WTC11 (cell line): Measurements from ENCODE around the gene SUZ12. TPM values are rescaled to one million over a fixed set of nuclear protein-coding genes. Genes with fewer than 3 reads are reported as not detected.
"Not testable (repeated sequence)": the region's sequence is repeated elsewhere in the genome, so short reads cannot be mapped to it uniquely, and the experiment has no call there.

Experiments
- ATAC-seq: fragments of 200-7000 bp; cut with Tn5 transposase; 2 replicates; pipeline ENCODE4 v1.10.0; 2021; ENCODE audit warnings: mild to moderate bottlenecking, moderate library complexity
- Bru-seq: library from RNA; stranded (reverse); fragments of 400-500 nt; gene quantifications from one replicate; lab custom pipeline; 2021; lab: Mats Ljungman, UMichigan
- CTCF ChIA-PET: fragments of 300-600 bp; sonication (Branson Sonifier 250); formaldehyde crosslinking; loops from one replicate; lab custom pipeline; 2021; ENCODE audit warnings: antibody characterized with exemption; lab: Charles Lee
- POLR2A ChIA-PET: fragments of 350-600 bp; sonication (Branson Sonifier 250); formaldehyde crosslinking; loops from one replicate; lab custom pipeline; 2021; ENCODE audit warnings: antibody characterized with exemption; lab: Charles Lee
- DNase-seq: peaks from one replicate; pipeline ENCODE4 v3.0.0; 2021; ENCODE audit warnings: low spot score
- H3K27ac Mint-ChIP-seq: 2 replicates; pipeline ENCODE4 v1.8.0; 2021; ENCODE audit warnings: mixed read lengths
- H3K27me3 Mint-ChIP-seq: 2 replicates; pipeline ENCODE4 v1.8.0; 2021; ENCODE audit warnings: low read depth, mild to moderate bottlenecking, moderate library complexity, mixed read lengths
- H3K36me3 Mint-ChIP-seq: 2 replicates; pipeline ENCODE4 v1.8.0; 2021; ENCODE audit warnings: mixed read lengths
- H3K4me1 Mint-ChIP-seq: 2 replicates; pipeline ENCODE4 v1.8.0; 2022; ENCODE audit warnings: mixed read lengths
- H3K4me3 Mint-ChIP-seq: 2 replicates; pipeline ENCODE4 v1.8.0; 2021; ENCODE audit warnings: mild to moderate bottlenecking, moderate library complexity, mixed read lengths
- H3K9me3 Mint-ChIP-seq: 2 replicates; pipeline ENCODE4 v1.8.0; 2021; ENCODE audit warnings: mixed read lengths
- ATF2 ChIP-seq: sonication (generic); formaldehyde crosslinking; IDR thresholded peaks from 2 replicates; pipeline ENCODE4 v1.8.1; 2022; ENCODE audit warnings: low read depth, missing genetic modification reagents, borderline replicate concordance
- ATF6 ChIP-seq: sonication (generic); formaldehyde crosslinking; IDR thresholded peaks from 2 replicates; pipeline ENCODE4 v1.8.1; 2023; ENCODE audit warnings: mild to moderate bottlenecking, missing genetic modification reagents
- E2F5 ChIP-seq: sonication (generic); formaldehyde crosslinking; IDR thresholded peaks from 2 replicates; pipeline ENCODE4 v1.8.1; 2022; ENCODE audit warnings: mild to moderate bottlenecking, moderate library complexity, missing genetic modification reagents
- ETV6 ChIP-seq: sonication (generic); formaldehyde crosslinking; IDR thresholded peaks from 2 replicates; pipeline ENCODE4 v1.8.1; 2022; ENCODE audit warnings: mild to moderate bottlenecking, missing genetic modification reagents
- IRF1 ChIP-seq: sonication (generic); formaldehyde crosslinking; IDR thresholded peaks from 2 replicates; pipeline ENCODE4 v1.8.0; 2023; ENCODE audit warnings: missing genetic modification reagents
- IRF2 ChIP-seq: sonication (generic); formaldehyde crosslinking; IDR thresholded peaks from 2 replicates; pipeline ENCODE4 v1.8.0; 2022; ENCODE audit warnings: low read depth, missing genetic modification reagents, borderline replicate concordance
- MXD4 ChIP-seq: fragments of 250-450 bp; sonication (Bioruptor Pico); IDR thresholded peaks from 2 replicates; pipeline ENCODE4 v1.8.0; 2021; ENCODE audit warnings: mild to moderate bottlenecking, moderate library complexity, borderline replicate concordance
- NFE2L1 ChIP-seq: sonication (generic); formaldehyde crosslinking; IDR thresholded peaks from 2 replicates; pipeline ENCODE4 v1.8.1; 2023; ENCODE audit warnings: missing genetic modification reagents
- NFYB ChIP-seq: sonication (generic); formaldehyde crosslinking; conservative IDR thresholded peaks from 2 replicates; pipeline ENCODE4 v1.8.0; 2022; ENCODE audit warnings: low read depth, missing genetic modification reagents
- OVOL2 ChIP-seq: fragments of 250-450 bp; sonication (Bioruptor Pico); IDR thresholded peaks from 2 replicates; pipeline ENCODE4 v1.9.0; 2021; ENCODE audit warnings: mild to moderate bottlenecking, borderline replicate concordance
- PRDM15 ChIP-seq: sonication (generic); formaldehyde crosslinking; IDR thresholded peaks from 2 replicates; pipeline ENCODE4 v1.8.0; 2022; ENCODE audit warnings: missing genetic modification reagents
- PRRX2 ChIP-seq: fragments of 250-450 bp; sonication (Bioruptor Pico); IDR thresholded peaks from 2 replicates; pipeline ENCODE4 v1.8.0; 2021; ENCODE audit warnings: mild to moderate bottlenecking
- SMAD4 ChIP-seq: sonication (generic); formaldehyde crosslinking; IDR thresholded peaks from 2 replicates; pipeline ENCODE4 v1.8.0; 2022; ENCODE audit warnings: mild to moderate bottlenecking, missing genetic modification reagents
- SP1 ChIP-seq: sonication (generic); formaldehyde crosslinking; conservative IDR thresholded peaks from 2 replicates; pipeline ENCODE4 v1.8.1; 2022; ENCODE audit warnings: missing genetic modification reagents
- TEAD1 ChIP-seq: sonication (generic); formaldehyde crosslinking; IDR thresholded peaks from 2 replicates; pipeline ENCODE4 v1.8.0; 2022; ENCODE audit warnings: mild to moderate bottlenecking, missing genetic modification reagents
- USF2 ChIP-seq: sonication (generic); formaldehyde crosslinking; IDR thresholded peaks from 2 replicates; pipeline ENCODE4 v1.8.1; 2023; ENCODE audit warnings: mild to moderate bottlenecking, missing genetic modification reagents, moderate library complexity
- ZBTB21 ChIP-seq: sonication (generic); formaldehyde crosslinking; IDR thresholded peaks from 2 replicates; pipeline ENCODE4 v1.8.1; 2023; ENCODE audit warnings: mild to moderate bottlenecking, missing genetic modification reagents, borderline replicate concordance
- ZNF121 ChIP-seq: sonication (generic); formaldehyde crosslinking; IDR thresholded peaks from 2 replicates; pipeline ENCODE4 v1.8.0; 2023; ENCODE audit warnings: missing genetic modification reagents
- ZNF317 ChIP-seq: sonication (generic); formaldehyde crosslinking; IDR thresholded peaks from 2 replicates; pipeline ENCODE4 v1.8.1; 2023; ENCODE audit warnings: low read depth, mild to moderate bottlenecking, moderate library complexity, missing genetic modification reagents, borderline replicate concordance
- ZNF425 ChIP-seq: fragments of 250-450 bp; sonication (Bioruptor Pico); conservative IDR thresholded peaks from 2 replicates; pipeline ENCODE4 v1.9.0; 2021; ENCODE audit warnings: mild to moderate bottlenecking
- long read RNA-seq, 3 experiments: library from RNA in 1 of 3; library from capped mRNA in 1 of 3; library from polyadenylated mRNA in 1 of 3; unstranded in 2 of 3; stranded (forward) in 1 of 3; transcript quantifications; one replicate each; pipeline ENCODE4 v2.0.0, GENCODE V29; 2021
- total RNA-seq: library from RNA; stranded (reverse); gene quantifications from 3 replicates; pipeline ENCODE4 v1.2.3, GENCODE V29; 2021

Gene SUZ12
- 26.5 to 29.6 TPM (median 28.4 TPM) in 3 replicates for total RNA-seq
- percentile 90 among the genes with signal in this experiment for Bru-seq, nascent RNA
- long read RNA-seq, experiment 1, full-length matches to known transcripts: 155 of 242 reads
- long read RNA-seq, experiment 1, partial matches to known transcripts: 31 of 242 reads
- long read RNA-seq, experiment 1, other reads (novel, unspliced or antisense): 56 of 242 reads
- long read RNA-seq, experiment 2, full-length matches to known transcripts: 14 of 68 reads
- long read RNA-seq, experiment 2, partial matches to known transcripts: 21 of 68 reads
- long read RNA-seq, experiment 2, other reads (novel, unspliced or antisense): 33 of 68 reads
- long read RNA-seq, experiment 3, partial matches to known transcripts: 0 of 1 reads
- long read RNA-seq, experiment 3, other reads (novel, unspliced or antisense): 1 of 1 reads

- peaks cover 13% of the 10 kb centered on the region for H3K36me3 Mint-ChIP-seq
- not testable (repeated sequence) for H3K9me3 Mint-ChIP-seq, H3K27me3 Mint-ChIP-seq
- CTCF ChIA-PET: interaction anchor here (0.6 to 2.2 kb wide), 4 partner anchors 14 to 70 kb away, joined by 3 to 5 read pairs (median 4); partner anchors contain the start of genes LRRC37B and UTP6
- POLR2A ChIA-PET: interaction anchor here (0.7 kb wide), 1 partner anchor 18 kb away, joined by 3 read pairs; no protein-coding TSS in a partner anchor
- TF ChIP-seq SP1 (peak; percentile 58; the same call in 1 of the 2 replicates), E2F5 (0 out of 2 replicates have a peak, but pooled peaks have one; percentile 73), NFYB (CRISPR knock-in tag) (peak; percentile 35; the same call in 1 of the 2 replicates), TEAD1 (CRISPR knock-in tag) (0 out of 2 replicates have a peak, but pooled peaks have one; percentile 32), ETV6 (peak; percentile 52; the same call in 1 of the 2 replicates)
- H3K4me1 Mint-ChIP-seq: peaks cover 13% of the 10 kb centered on the region
- DNase-seq (peak; percentile 92), ATAC-seq (peak; percentile 98)
- peak within 1 kb of the TSS; percentile 87 for H3K27ac Mint-ChIP-seq
- H3K4me3 Mint-ChIP-seq: peak within 1 kb of the TSS; percentile 83
Measured at GRCh38 chr17:31936615-31937609, at the start of gene SUZ12. Gene SUZ12 (plus strand): TSS chr17:31937007. CDS start chr17:31937247, 240 bp downstream.

- H3K4me3 Mint-ChIP-seq: no peak overlapping the region
- no peaks in the 10 kb centered on the region for H3K4me1 Mint-ChIP-seq
- DNase-seq (no peak), ATAC-seq (no peak)
- ChIA-PET CTCF (no interaction called here), POLR2A (no interaction called here)
- no peaks in the 10 kb centered on the region for H3K27me3 Mint-ChIP-seq
- no peak overlapping the region for H3K27ac Mint-ChIP-seq
- H3K36me3 Mint-ChIP-seq: peaks cover 66% of the 10 kb centered on the region
- H3K9me3 Mint-ChIP-seq: no peaks in the 10 kb centered on the region
- TF ChIP-seq OVOL2 (CRISPR knock-in tag): no peak
- no peak for TF ChIP-seq SMAD4
- TF ChIP-seq NFE2L1 (CRISPR knock-in tag): no peak
- no peak for TF ChIP-seq USF2
- no peak for TF ChIP-seq ZNF425 (CRISPR knock-in tag)
- TF ChIP-seq ZBTB21 (CRISPR knock-in tag): no peak
- TF ChIP-seq MXD4 (CRISPR knock-in tag): no peak
- no peak for TF ChIP-seq PRDM15 (CRISPR knock-in tag)
- no peak for TF ChIP-seq IRF2 (CRISPR knock-in tag)
- TF ChIP-seq ZNF121 (CRISPR knock-in tag): no peak
- TF ChIP-seq ZNF317 (CRISPR knock-in tag): no peak
- no peak for TF ChIP-seq ATF6 (CRISPR knock-in tag)
- no peak for TF ChIP-seq PRRX2 (CRISPR knock-in tag)
- TF ChIP-seq ATF2: no peak
- TF ChIP-seq IRF1 (CRISPR knock-in tag): no peak
Measured at GRCh38 chr17:31888124-31888523, 48.7 kb upstream of the SUZ12 start.
